Medulla oblongata (tissue), 1 donor: Measurements from ENCODE around the gene MACIR.

Experiments used
- DNase-seq: peaks from one replicate; pipeline ENCODE4 v3.0.0-alpha.2; 2015; ENCODE audit errors: extremely low spot score

MACIR gene

DNA sequence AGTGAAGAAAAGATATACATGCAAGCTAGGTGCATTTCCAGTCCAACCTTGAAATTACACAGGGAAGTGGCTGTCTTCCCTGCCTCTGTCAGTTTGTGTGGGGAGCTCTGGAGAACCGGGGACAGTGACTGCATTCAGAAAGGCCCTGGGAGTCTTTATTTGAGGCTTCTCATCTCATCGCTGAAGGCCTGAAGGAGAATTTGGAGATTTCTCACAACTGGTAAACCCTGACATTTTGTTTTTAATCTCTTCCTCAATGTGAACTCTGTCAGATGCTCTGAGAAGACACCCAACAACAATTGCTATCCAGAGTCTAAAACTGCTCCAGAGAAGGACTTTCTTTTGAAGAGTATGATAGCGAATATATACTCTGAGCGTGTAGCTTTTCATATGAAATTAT is 33.0 kb downstream of the MACIR start:
- DNase-seq: peak; percentile 50

GRCh38 chr5:103293099-103293498 is 34.5 kb downstream of the MACIR start:
- DNase-seq: no peak

DNA sequence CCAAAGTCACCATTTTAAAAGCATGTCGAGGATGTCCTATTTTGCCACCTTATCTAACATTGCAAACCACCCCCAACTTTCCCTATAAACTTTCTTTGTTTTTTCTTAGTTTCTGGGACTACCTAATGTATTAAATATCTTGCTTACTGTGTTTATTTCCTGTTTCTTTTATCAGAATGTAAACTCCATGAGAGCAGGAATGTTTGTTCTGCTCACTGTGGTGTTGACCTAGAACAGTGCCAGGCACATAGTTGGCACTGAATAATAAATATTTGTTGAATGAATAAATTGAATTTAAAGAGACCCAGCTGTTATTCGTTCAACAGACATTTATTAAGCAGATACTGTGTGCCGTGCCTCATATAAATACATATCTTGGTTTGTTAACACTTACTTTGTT is 35.2 kb downstream of the MACIR start:
- DNase-seq: no peak

- no peak for DNase-seq
Observed at GRCh38 chr5:103294906-103295305, 36.3 kb downstream of the MACIR start.

- no peak for DNase-seq
Observed at GRCh38 chr5:103295424-103295823, 36.9 kb downstream of the MACIR start.

- DNase-seq: no peak
Observed at GRCh38 chr5:103295871-103296270, 37.3 kb downstream of the MACIR start.

DNA sequence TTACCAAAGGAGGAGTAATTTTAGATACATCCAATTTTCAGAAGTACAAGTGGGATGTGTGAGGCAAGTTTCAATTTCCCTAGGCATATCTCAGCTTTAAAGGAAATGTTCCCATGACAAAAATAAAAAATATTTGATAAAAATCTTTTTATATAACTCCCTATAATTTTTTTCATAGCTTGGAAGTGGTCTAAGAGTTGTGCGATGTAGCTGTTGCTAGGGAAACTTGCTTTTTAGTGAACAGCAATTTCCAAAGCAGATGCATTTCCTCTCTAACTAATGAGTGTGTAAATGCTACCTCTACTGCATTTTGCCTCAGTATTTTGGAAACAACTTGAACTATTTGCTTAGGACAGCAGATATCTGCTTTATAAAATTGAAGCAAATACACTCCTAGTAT is 39.6 kb downstream of the MACIR start:
- no peak for DNase-seq

- DNase-seq: no peak
Observed at GRCh38 chr5:103298607-103299188, 40.1 kb downstream of the MACIR start.

GRCh38 chr5:103305809-103306208 is 47.2 kb downstream of the MACIR start:
- DNase-seq: no peak

GRCh38 chr5:103307470-103307869 is 48.9 kb downstream of the MACIR start:
- no peak for DNase-seq

DNA sequence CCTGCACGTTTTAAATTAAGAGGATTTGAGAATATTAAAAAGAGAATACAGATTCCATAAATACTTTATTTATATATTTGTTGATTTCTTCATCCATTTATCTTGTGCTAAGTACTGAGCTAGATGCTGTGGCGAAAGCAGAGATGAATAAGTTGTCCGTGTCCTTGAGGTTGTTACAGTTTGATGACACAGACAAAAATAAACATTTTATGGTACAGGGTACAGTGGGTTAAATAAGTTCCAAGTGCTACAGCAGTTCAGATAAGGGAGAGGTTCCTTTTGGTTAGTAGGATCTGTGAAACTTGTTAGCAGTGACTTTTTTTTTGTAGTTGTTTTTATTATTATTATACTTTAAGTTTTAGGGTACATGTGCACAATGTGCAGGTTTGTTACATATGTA is 50.2 kb downstream of the MACIR start:
- DNase-seq: no peak

DNA sequence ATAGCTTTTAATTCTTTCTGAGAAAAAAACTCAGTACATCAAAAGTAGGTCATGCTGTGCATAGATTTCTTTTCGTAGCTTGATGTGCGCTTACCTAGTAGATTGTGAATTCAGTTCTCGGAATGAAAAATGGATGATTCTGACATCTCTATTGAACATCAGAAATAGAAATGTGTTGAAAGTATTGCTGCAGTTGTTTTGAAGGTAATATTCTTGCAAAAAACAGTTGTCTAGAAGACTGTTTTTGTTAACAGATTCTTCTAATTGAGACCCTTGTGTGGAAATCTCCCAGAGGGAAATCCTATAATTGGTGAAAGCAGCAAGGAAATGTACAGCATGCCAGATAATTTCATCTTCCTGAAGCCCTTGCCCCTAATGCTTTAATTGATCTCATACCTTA is 54.5 kb downstream of the MACIR start:
- DNase-seq: no peak

- DNase-seq: no peak
Observed at GRCh38 chr5:103315455-103315854, 56.9 kb downstream of the MACIR start.

GRCh38 chr5:103327451-103327850 is 68.9 kb downstream of the MACIR start:
- no peak for DNase-seq

- DNase-seq: no peak
Observed at GRCh38 chr5:103327893-103328292, 69.3 kb downstream of the MACIR start.
